HUES64 (cell line): ENCODE data around the gene ENO3.

ENCODE experiments used
- H3K27ac ChIP-seq: 2 replicates; pipeline ENCODE4 v1.7.0; 2013; ENCODE audit warnings: low read depth, low read length, inconsistent platforms
- H3K27me3 ChIP-seq: 2 replicates; pipeline ENCODE4 v1.6.1; 2013; ENCODE audit warnings: mild to moderate bottlenecking, low read length; ENCODE audit not compliant: insufficient read depth
- H3K36me3 ChIP-seq: 2 replicates; pipeline ENCODE4 v1.6.1; 2013; ENCODE audit warnings: mild to moderate bottlenecking, low read length; ENCODE audit not compliant: insufficient read depth
- H3K4me1 ChIP-seq: 2 replicates; pipeline ENCODE4 v1.6.1; 2013; ENCODE audit warnings: mild to moderate bottlenecking, low read length, moderate library complexity; ENCODE audit not compliant: insufficient read depth
- H3K4me3 ChIP-seq: 2 replicates; pipeline ENCODE4 v1.5.1; 2013; ENCODE audit warnings: mild to moderate bottlenecking, low read length, moderate library complexity
- H3K9ac ChIP-seq: 2 replicates; pipeline ENCODE4 v1.6.1; 2013; ENCODE audit warnings: mild to moderate bottlenecking, low read depth, low read length
- H3K9me3 ChIP-seq: 2 replicates; pipeline ENCODE4 v1.6.1; 2013; ENCODE audit warnings: low read depth, low read length; ENCODE audit not compliant: insufficient read depth
- WGBS: fragments of 150-250, 120-280 bp; methylation state at CpG from one replicate; pipeline ENCODE4 v1.1.7; 2013; ENCODE audit warnings: missing lambda C conversion rate; 5-methylcytosine and 5-hydroxymethylcytosine counted together

ENO3 gene

DNA sequence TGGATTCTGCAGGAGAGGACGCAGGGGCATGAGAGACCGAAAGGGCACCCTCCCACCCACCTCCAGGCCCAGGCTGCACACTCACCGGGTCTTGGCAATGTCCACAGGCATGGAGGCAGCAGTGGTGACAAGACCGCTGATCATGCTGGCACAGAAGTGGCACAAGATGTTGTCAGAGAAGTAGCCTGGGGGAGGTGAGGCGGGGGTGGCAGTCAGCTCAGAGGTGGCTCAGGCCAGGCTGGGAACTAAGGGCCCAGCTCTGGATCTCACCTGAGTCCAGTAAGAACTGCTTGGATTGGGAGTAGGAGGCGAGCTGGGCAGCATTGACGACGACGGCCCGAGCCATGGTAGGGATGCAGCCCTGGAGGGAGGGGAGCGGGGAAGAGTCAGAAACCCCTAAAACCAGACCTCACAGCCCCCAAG lies 12.8 kb upstream of the ENO3 start:
- Histone ChIP-seq H3K9ac (peak overlapping the region; percentile 89), H3K36me3 (peaks cover 34% of the 10 kb centered on the region), H3K9me3 (no peaks in the 10 kb centered on the region), H3K4me1 (peaks cover 13% of the 10 kb centered on the region; the same call in 1 of the 2 replicates), H3K4me3 (no peak overlapping the region), H3K27me3 (no peaks in the 10 kb centered on the region), H3K27ac (no peak overlapping the region)
- 92% methylated on average over 11 of the region's 11 CpGs for WGBS

DNA sequence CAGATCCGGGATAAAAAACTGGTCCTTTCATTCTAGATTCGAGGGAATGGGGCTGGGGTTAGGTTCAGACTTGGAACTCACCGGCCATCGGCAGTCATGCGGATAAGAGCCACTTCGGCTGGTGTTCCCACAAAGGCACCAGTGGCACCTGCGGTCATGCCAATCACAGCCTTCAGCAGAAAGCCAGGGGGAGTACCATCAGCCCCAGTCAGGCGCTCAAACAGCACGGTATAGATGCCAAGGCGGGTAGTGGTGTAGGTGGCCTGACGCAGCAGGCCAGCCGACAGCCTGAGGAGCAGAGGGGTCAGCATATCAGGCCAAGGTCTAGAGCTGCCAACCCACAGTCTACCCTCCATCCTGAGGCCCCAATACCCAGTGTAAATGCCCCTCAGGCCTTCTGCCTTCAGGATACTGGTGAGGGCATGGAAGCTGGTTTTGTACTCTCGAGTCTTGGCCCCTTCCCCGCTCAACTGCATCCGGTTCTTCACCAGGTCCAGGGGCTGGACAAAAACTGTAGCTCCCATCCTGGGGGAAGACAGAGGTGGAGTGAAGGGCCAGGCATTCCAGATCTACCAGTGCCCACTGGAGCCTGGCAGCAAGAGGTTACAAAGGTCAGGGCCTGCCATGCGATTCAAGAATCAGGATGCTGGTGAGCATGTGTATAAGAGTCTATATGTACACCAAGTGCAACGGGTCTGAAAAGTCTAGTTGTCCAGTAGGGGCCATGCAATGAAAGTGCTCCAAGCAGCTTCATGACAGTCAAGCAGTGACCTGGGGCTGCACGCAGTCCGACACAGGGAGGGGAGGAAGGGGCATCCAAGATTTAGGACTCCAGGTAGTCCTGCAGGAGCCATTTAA lies 12.0 kb upstream of the ENO3 start:
- 70% methylated on average over 19 of the region's 19 CpGs for whole genome bisulfite sequencing
- Histone ChIP-seq H3K36me3 (peaks cover 43% of the 10 kb centered on the region), H3K9ac (peak overlapping the region; percentile 89), H3K9me3 (no peaks in the 10 kb centered on the region), H3K27ac (peak overlapping the region; percentile 90), H3K27me3 (no peaks in the 10 kb centered on the region), H3K4me3 (peak overlapping the region; percentile 70), H3K4me1 (peaks cover 13% of the 10 kb centered on the region; the same call in 1 of the 2 replicates)

DNA sequence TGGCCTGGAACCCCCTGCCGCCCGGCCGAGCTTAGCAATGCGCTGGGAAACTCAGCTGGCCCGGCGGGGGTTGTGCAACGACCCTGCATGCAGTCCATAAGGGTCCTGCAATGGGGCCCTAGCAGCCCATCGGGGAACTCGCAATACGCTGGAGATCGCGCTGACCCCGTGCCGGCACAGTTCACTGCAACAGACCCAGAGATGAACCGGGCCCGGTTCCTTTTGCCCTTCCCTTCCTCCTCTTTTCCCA lies 11.4 kb upstream of the ENO3 start:
- no peaks in the 10 kb centered on the region for H3K27me3 ChIP-seq
- peaks cover 13% of the 10 kb centered on the region; the same call in 1 of the 2 replicates for H3K4me1 ChIP-seq
- peaks cover 48% of the 10 kb centered on the region for H3K36me3 ChIP-seq
- H3K27ac ChIP-seq, result peak overlapping the region; percentile 90
- peak overlapping the region; percentile 70 for H3K4me3 ChIP-seq
- H3K9me3 ChIP-seq, result no peaks in the 10 kb centered on the region
- 1% methylated on average over 16 of the region's 16 CpGs for WGBS
- H3K9ac ChIP-seq, result peak overlapping the region; percentile 89

DNA sequence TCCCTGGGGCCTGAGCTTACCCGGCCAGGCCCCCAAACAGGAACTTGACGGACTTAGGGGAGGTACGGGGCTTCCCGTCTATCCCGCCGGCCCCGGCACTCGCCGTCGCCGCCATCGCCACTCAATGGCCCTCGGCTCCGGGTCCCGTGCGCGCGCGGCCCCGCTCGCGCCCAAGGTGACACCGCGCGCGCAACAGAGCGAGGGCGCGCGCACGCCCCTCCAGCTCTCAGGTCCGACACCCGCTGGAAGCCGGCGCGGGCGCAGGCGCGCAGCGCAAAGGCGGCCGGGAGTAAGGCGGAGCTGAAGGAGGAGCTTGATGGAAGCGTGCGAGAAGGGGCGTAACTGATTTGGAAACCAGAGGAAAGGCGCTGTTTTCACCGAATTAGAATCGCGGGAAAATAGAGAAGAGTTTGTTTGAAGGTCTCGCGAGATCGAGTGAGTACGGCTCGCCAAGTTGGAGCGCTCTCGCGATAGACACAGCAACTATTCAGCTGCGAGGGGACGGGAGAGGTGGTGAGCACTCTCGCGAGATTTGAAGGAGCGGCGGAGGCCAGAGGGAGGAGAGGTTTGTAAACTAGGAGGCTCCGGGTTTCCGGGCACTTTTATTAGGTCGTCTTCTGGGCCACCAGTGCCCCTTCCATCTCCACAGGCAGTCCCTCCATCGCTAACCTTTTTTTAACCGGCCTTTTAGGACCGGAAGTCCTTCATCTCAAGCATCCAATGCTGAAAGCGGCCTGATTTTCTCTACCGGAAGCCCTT lies 10.9 kb upstream of the ENO3 start, which contains the start of the genes RNF167 and SLC25A11:
Gene RNF167 (plus strand): TSS at position 473 of the 759 bp plus-strand sequence. CDS start 642 bp downstream, outside the sequence.
Gene SLC25A11 (minus strand): TSS at position 251 of the 759 bp plus-strand sequence. CDS start 136 bp downstream, at position 115.
- no peaks in the 10 kb centered on the region for H3K9me3 ChIP-seq
- peaks cover 15% of the 10 kb centered on the region; the same call in 1 of the 2 replicates for H3K4me1 ChIP-seq
- H3K4me3 ChIP-seq, result peak within 1 kb of the TSS; percentile 70
- H3K9ac ChIP-seq, result peak within 1 kb of the TSS; percentile 89
- no peaks in the 10 kb centered on the region for H3K27me3 ChIP-seq
- H3K27ac ChIP-seq, result peak within 1 kb of the TSS; percentile 90
- under 1% methylated on average over 72 of the region's 72 CpGs for WGBS
- H3K36me3 ChIP-seq, result peaks cover 53% of the 10 kb centered on the region

DNA sequence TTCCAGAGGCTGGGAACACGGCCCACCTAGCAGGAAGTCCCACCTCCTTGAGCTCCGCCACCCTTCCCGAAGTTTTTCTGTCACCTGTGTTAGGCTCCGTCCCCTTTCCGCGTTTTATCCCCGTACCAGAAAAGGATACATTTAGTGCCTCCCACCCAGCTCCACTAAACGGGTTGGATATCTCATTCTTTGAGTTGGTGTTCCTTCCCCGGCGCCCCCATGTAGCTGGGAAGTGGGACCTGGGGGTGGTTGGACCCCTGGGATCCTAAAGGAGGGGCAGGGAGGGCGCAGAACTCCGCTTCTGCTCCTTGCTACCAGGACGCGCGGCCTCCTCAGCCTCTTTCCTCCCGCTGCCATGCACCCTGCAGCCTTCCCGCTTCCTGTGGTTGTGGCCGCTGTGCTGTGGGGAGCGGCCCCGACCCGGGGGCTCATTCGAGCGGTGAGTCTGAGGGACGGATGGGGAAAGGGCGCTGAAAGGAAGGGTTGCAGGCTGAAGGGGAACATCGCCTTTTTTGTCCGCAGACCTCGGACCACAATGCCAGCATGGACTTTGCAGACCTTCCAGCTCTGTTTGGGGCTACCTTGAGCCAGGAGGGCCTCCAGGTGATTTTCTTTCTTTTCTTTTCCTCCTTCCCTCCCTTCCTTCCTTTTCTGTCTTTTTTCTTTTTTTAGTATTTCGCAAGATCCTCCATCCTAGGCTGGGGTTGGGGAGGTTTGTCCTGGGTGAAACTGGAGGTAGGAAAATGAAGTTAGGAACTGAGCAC lies 10.2 kb upstream of the ENO3 start:
- Histone ChIP-seq H3K36me3 (peaks cover 60% of the 10 kb centered on the region), H3K27ac (peak overlapping the region; percentile 90), H3K4me1 (peaks cover 23% of the 10 kb centered on the region; the same call in 1 of the 2 replicates), H3K9ac (peak overlapping the region; percentile 89), H3K9me3 (no peaks in the 10 kb centered on the region), H3K4me3 (peak overlapping the region; percentile 70), H3K27me3 (no peaks in the 10 kb centered on the region)
- 3% methylated on average over 29 of the region's 29 CpGs for WGBS

DNA sequence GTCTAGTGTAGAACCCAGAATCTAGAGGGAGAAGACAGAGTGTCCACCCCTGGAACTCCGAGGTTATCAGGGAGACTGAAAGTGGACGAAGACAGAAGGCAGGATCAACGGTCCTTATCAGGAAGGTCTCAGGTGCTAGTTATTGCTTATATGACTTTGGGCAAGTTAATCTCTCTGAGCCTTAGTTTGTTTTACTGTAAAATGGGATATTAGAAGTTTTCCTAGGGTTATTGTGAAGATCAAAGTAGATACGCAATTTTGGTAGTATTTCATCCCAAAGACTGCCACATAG lies 9.7 kb upstream of the ENO3 start:
- Histone ChIP-seq H3K4me1 (peaks cover 27% of the 10 kb centered on the region; the same call in 1 of the 2 replicates), H3K4me3 (peak overlapping the region; percentile 70), H3K9me3 (no peaks in the 10 kb centered on the region), H3K27ac (peak overlapping the region; percentile 90; the same call in 1 of the 2 replicates), H3K9ac (peak overlapping the region; percentile 89), H3K27me3 (no peaks in the 10 kb centered on the region), H3K36me3 (peaks cover 66% of the 10 kb centered on the region)
- 83% methylated on average over 4 of the region's 4 CpGs for WGBS

DNA sequence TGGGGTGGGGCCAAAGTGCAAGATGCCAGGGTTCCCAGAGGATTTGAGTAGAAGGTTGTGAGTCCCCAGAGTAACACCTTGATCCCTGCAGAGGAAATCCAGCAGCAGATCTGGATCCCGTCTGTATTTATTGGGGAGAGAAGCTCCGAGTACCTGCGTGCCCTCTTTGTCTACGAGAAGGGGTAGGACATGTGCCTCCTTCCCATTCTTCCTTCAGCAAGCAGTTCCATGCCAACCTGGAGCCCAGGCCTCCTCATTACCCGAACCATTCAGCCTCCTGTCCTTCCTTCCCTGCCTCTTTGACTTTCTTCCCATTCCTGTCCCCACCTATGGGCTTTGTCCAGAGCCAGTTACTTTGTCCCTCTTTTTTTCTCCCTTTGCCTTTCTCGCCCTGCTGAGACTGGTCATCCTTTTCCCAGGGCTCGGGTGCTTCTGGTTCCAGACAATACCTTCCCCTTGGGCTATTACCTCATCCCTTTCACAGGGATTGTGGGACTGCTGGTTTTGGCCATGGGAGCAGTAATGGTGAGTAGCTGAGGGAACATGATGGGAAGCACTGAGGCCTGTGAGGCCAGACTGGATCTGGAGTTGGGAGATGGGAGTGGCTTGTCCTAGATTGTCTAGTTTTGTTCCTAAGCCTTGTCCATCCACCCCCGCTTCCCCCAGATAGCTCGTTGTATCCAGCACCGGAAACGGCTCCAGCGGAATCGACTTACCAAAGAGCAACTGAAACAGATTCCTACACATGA lies 8.0 kb upstream of the ENO3 start:
- no peak overlapping the region for H3K27ac ChIP-seq
- H3K9me3 ChIP-seq, result no peaks in the 10 kb centered on the region
- no peaks in the 10 kb centered on the region for H3K27me3 ChIP-seq
- WGBS, result 93% methylated on average over 13 of the region's 13 CpGs
- H3K36me3 ChIP-seq, result peaks cover 63% of the 10 kb centered on the region
- no peak overlapping the region for H3K9ac ChIP-seq
- peaks cover 32% of the 10 kb centered on the region; the same call in 1 of the 2 replicates for H3K4me1 ChIP-seq
- no peak overlapping the region for H3K4me3 ChIP-seq

DNA sequence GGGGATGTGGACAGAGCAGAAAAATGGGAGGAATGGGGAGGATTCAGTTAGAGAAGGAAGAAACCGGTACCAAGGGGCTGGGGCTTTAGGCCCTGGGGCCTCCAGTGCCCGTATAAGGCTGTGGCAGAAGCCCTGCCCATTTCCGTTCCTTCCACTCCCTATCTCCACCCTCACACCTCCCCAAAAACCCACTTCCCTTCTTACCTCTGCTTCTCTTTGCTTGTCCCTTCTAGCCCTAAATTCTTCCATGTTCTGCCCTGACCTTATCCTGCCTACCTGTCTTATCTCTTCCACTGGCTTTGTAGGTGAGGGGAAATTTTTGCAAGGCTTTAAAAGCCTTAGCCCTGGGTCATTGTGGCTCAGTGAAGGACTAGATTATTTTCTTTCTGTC lies 6.8 kb upstream of the ENO3 start:
- WGBS, result 87% methylated on average over 3 of the region's 3 CpGs
- Histone ChIP-seq H3K27me3 (no peaks in the 10 kb centered on the region), H3K9ac (no peak overlapping the region; the same call in 1 of the 2 replicates), H3K27ac (peak overlapping the region; percentile 100; the same call in 1 of the 2 replicates), H3K36me3 (peaks cover 57% of the 10 kb centered on the region), H3K4me3 (no peak overlapping the region), H3K4me1 (peaks cover 24% of the 10 kb centered on the region; the same call in 1 of the 2 replicates), H3K9me3 (no peaks in the 10 kb centered on the region)

DNA sequence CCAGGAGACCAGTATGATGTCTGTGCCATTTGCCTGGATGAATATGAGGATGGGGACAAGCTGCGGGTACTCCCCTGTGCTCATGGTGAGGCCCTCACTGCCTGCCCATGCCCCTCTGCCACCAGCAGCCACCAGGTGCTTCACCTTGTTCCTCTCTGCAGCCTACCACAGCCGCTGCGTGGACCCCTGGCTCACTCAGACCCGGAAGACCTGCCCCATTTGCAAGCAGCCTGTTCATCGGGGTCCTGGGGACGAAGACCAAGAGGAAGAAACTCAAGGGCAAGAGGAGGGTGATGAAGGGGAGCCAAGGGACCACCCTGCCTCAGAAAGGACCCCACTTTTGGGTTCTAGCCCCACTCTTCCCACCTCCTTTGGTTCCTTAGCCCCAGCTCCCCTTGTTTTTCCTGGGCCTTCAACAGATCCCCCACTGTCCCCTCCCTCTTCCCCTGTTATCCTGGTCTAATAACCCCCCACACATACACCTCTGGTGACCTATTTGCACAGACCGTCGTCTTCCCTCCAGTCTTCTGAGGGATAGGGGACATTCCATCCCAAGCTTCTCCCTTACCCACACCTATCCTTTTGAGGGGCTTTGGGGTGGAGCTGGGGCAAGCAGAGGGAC lies 6.3 kb upstream of the ENO3 start:
- H3K9ac ChIP-seq, result no peak overlapping the region; the same call in 1 of the 2 replicates
- WGBS, result 89% methylated on average over 6 of the region's 8 CpGs
- H3K36me3 ChIP-seq, result peaks cover 57% of the 10 kb centered on the region
- no peaks in the 10 kb centered on the region for H3K9me3 ChIP-seq
- peak overlapping the region; percentile 100 for H3K27ac ChIP-seq
- H3K4me3 ChIP-seq, result 0 out of 2 replicates have a peak overlapping the region, but pooled peaks have one; percentile 99
- H3K27me3 ChIP-seq, result no peaks in the 10 kb centered on the region
- peaks cover 24% of the 10 kb centered on the region; the same call in 1 of the 2 replicates for H3K4me1 ChIP-seq
